DOHH2 (cell line): ENCODE measurements around the gene THOC2.

Experiments used
- CTCF ChIP-seq: fragments of 200-600 bp; sonication (generic); IDR thresholded peaks from one replicate; pipeline ENCODE4 v1.5.1; 2014; ENCODE audit warnings: antibody characterized with exemption, mild to moderate bottlenecking, low read depth, low read length; ENCODE audit not compliant: poor library complexity, severe bottlenecking
- EZH2phosphoT487 ChIP-seq: fragments of 200-600 bp; sonication (generic); IDR thresholded peaks from 2 replicates; pipeline ENCODE4 v1.6.1; 2017; ENCODE audit warnings: borderline replicate concordance, mild to moderate bottlenecking, antibody characterized with exemption, low read length, moderate library complexity, mixed read lengths

GRCh38 chrX:123713841-123714240 lies 19.0 kb downstream of the THOC2 start:
- TF ChIP-seq CTCF (no peak), EZH2phosphoT487 (no peak)
